Keratinocyte (primary cell): ENCODE results near the gene EBF3. TPM values are rescaled to one million over a fixed set of nuclear protein-coding genes. Genes with fewer than 3 reads are reported as not detected.

ENCODE experiments used
- DNase-seq: peaks from one replicate; pipeline ENCODE4 v3.0.0-alpha.2; 2011; ENCODE audit warnings: low read depth, missing footprints, low spot score
- FAIRE-seq: peaks from 2 replicates; lab custom pipeline; 2011; peaks lifted over from hg19 to GRCh38; lab: Jason Lieb, UNC
- H2AFZ ChIP-seq: 2 replicates; pipeline ENCODE4 v1.6.0; 2012; ENCODE audit warnings: low read length, control low read depth, inconsistent platforms; ENCODE audit not compliant: control insufficient read depth
- H3K27ac ChIP-seq: 2 replicates; pipeline ENCODE4 v1.5.1; 2011; ENCODE audit warnings: low read length; ENCODE audit not compliant: control insufficient read depth, insufficient read depth
- H3K27me3 ChIP-seq: 3 replicates; pipeline ENCODE4 v1.6.0; 2011; ENCODE audit warnings: low read length; ENCODE audit not compliant: control insufficient read depth, insufficient read depth; ENCODE audit errors: extremely low read depth
- H3K36me3 ChIP-seq, 2 experiments: 2 replicates in 1 of 2; 3 replicates in 1 of 2; pipeline ENCODE4 v1.5.1; 2011; ENCODE audit warnings: low read length in 2 of 2, mild to moderate bottlenecking in 1 of 2; ENCODE audit not compliant: control insufficient read depth in 2 of 2, insufficient read depth in 2 of 2; ENCODE audit errors: extremely low read depth in 1 of 2
- H3K4me1 ChIP-seq: 3 replicates; pipeline ENCODE4 v1.5.1; 2011; ENCODE audit warnings: low read length; ENCODE audit not compliant: control insufficient read depth, insufficient read depth; ENCODE audit errors: extremely low read depth
- H3K4me2 ChIP-seq: 3 replicates; pipeline ENCODE4 v1.6.0; 2011; ENCODE audit warnings: low read depth, low read length; ENCODE audit not compliant: control insufficient read depth, insufficient read depth; ENCODE audit errors: extremely low read depth
- H3K4me3 ChIP-seq, 3 experiments: fragments of 200-600 bp in 1 of 3; sonication (generic) in 1 of 3; 2 replicates in 2 of 3; 3 replicates in 1 of 3; pipeline ENCODE4 v1.5.1; 2011 to 2016; ENCODE audit warnings: low read length in 3 of 3, mild to moderate bottlenecking in 3 of 3, control low read depth in 2 of 3, inconsistent platforms in 1 of 3, low read depth in 1 of 3, mixed read lengths in 1 of 3, mixed run types in 1 of 3, moderate library complexity in 1 of 3; ENCODE audit not compliant: control insufficient read depth in 2 of 3, insufficient read depth in 2 of 3; ENCODE audit errors: extremely low read depth in 1 of 3
- H3K79me2 ChIP-seq: 2 replicates; pipeline ENCODE4 v1.6.0; 2012; ENCODE audit warnings: low read length; ENCODE audit not compliant: control insufficient read depth, insufficient read depth
- H3K9ac ChIP-seq: 3 replicates; pipeline ENCODE4 v1.6.0; 2011; ENCODE audit warnings: low read length; ENCODE audit not compliant: control insufficient read depth, insufficient read depth; ENCODE audit errors: extremely low read depth
- H3K9me1 ChIP-seq: 3 replicates; pipeline ENCODE4 v1.6.0; 2011; ENCODE audit warnings: low read length; ENCODE audit not compliant: control insufficient read depth, insufficient read depth; ENCODE audit errors: extremely low read depth
- H3K9me3 ChIP-seq: 2 replicates; pipeline ENCODE4 v1.5.1; 2012; ENCODE audit warnings: low read depth, low read length; ENCODE audit not compliant: control insufficient read depth
- H4K20me1 ChIP-seq: 3 replicates; pipeline ENCODE4 v1.6.0; 2011; ENCODE audit warnings: low read length; ENCODE audit not compliant: control insufficient read depth, insufficient read depth; ENCODE audit errors: extremely low read depth
- CTCF ChIP-seq, 3 experiments: IDR thresholded peaks in 1 of 3; conservative IDR thresholded peaks in 1 of 3; optimal IDR thresholded peaks in 1 of 3; 2 replicates in 2 of 3; 3 replicates in 1 of 3; pipeline versions ENCODE3 to v1.5.1; 2011; ENCODE audit warnings: low read length in 3 of 3, mild to moderate bottlenecking in 3 of 3, moderate library complexity in 2 of 3, control low read depth in 1 of 3, inconsistent platforms in 1 of 3; ENCODE audit not compliant: insufficient read depth in 2 of 3; ENCODE audit errors: extremely low read depth in 1 of 3
- EZH2 ChIP-seq: IDR thresholded peaks from one replicate; pipeline ENCODE4 v1.6.1; 2012; ENCODE audit warnings: inconsistent platforms, mild to moderate bottlenecking, low read length, moderate library complexity
- dilution Hi-C: fragments of 300-500 bp; cut with MboI; formaldehyde crosslinking; loops from one replicate; pipeline ENCODE4 v1.7.0; 2020; ENCODE audit warnings: low sequenced_read_pairs; ENCODE audit not compliant: extremely low pct_ligation_motif_present
- polyA plus RNA-seq, 5 experiments: library from polyadenylated mRNA; depleted of rRNA in 3 of 5; stranded (reverse) in 3 of 5; stranded (forward) in 1 of 5; unstranded in 1 of 5; fragments of >200 nt; gene quantifications; 1 replicate in 1 of 5; 2 replicates in 3 of 5; 3 replicates in 1 of 5; pipeline versions ENCODE4 v1.2.1 to v1.2.3, GENCODE V29; 2011 to 2012; ENCODE audit warnings: missing spikeins in 2 of 5, low read depth in 1 of 5, low replicate concordance in 1 of 5

The EBF3 gene
- polyA plus RNA-seq, 1 donor (not counting 4 experiments of a cell fraction or from before 2014, with no cell fraction given): not detected

- Histone ChIP-seq H3K4me1 (no peaks in the 10 kb centered on the region), H3K27ac (no peak overlapping the region), H3K27me3 (no peaks in the 10 kb centered on the region), H3K9me1 (no peaks in the 10 kb centered on the region), H4K20me1 (no peaks in the 10 kb centered on the region), H3K9me3 (peaks cover 7% of the 10 kb centered on the region), H3K4me3 (no peak overlapping the region), H2AFZ (no peak overlapping the region), H3K4me2 (no peak overlapping the region), H3K79me2 (no peaks in the 10 kb centered on the region), H3K9ac (no peak overlapping the region), H3K36me3 (no peaks in the 10 kb centered on the region)
- TF ChIP-seq CTCF (optimal IDR thresholded peaks at IDR 0.05 in 1 of 3, IDR thresholded peaks at IDR 0.05 in 1 of 3, conservative IDR thresholded peaks at IDR 0.05 in 1 of 3; ENCODE audit: extremely low read depth in 1 of 3, insufficient read depth in 2 of 3, low read length in 3 of 3): no peak
- TF ChIP-seq EZH2: no peak
- DNase-seq (no peak), FAIRE-seq (no peak)
- dilution Hi-C loops: no loop called here
Observed at GRCh38 chr10:129788215-129788614, 175.9 kb downstream of the EBF3 start.

- no peak for FAIRE-seq
- Histone ChIP-seq H3K36me3 (no peaks in the 10 kb centered on the region), H3K4me2 (no peak overlapping the region)
Observed at GRCh38 chr10:129787557-129787956, 176.5 kb downstream of the EBF3 start.

More at GRCh38 chr10:129787557-129787956, 176.5 kb downstream of the EBF3 start:
- DNase-seq: no peak
- dilution Hi-C loops: no loop called here
- Histone ChIP-seq H3K27me3 (no peaks in the 10 kb centered on the region), H3K27ac (no peak overlapping the region), H3K9ac (no peak overlapping the region), H4K20me1 (no peaks in the 10 kb centered on the region), H2AFZ (no peak overlapping the region), H3K9me1 (no peaks in the 10 kb centered on the region), H3K79me2 (no peaks in the 10 kb centered on the region), H3K4me1 (no peaks in the 10 kb centered on the region), H3K4me3 (no peak overlapping the region), H3K9me3 (peaks cover 4% of the 10 kb centered on the region)
- TF ChIP-seq CTCF (optimal IDR thresholded peaks at IDR 0.05 in 1 of 3, IDR thresholded peaks at IDR 0.05 in 1 of 3, conservative IDR thresholded peaks at IDR 0.05 in 1 of 3; ENCODE audit: extremely low read depth in 1 of 3, insufficient read depth in 2 of 3, low read length in 3 of 3) (no peak), EZH2 (no peak)
